AG09309 (cell line): ENCODE data around the gene GPR25.

Source experiments
- DNase-seq: peaks from one replicate; pipeline ENCODE4 v3.0.0-alpha.2; 2010; ENCODE audit warnings: low read depth
- H3K4me3 ChIP-seq: 2 replicates; pipeline ENCODE4 v1.5.1; 2011; ENCODE audit warnings: mild to moderate bottlenecking, low read depth, low read length, moderate library complexity; ENCODE audit not compliant: control insufficient read depth
- CTCF ChIP-seq: IDR thresholded peaks from 2 replicates; pipeline ENCODE4 v1.5.1; 2011; ENCODE audit warnings: mild to moderate bottlenecking, low read depth, low read length, inconsistent platforms; ENCODE audit not compliant: insufficient read depth, control insufficient read depth; ENCODE audit errors: missing control alignments

GPR25 gene

GRCh38 chr1:200862713-200863415 lies 9.9 kb upstream of the GPR25 start:
- TF ChIP-seq CTCF = no peak
- DNase-seq = no peak
- no peak overlapping the region for H3K4me3 ChIP-seq

- no peak for DNase-seq
- TF ChIP-seq CTCF = no peak
- H3K4me3 ChIP-seq = no peak overlapping the region
Observed at GRCh38 chr1:200866116-200866515, 6.7 kb upstream of the GPR25 start.

GRCh38 chr1:200866521-200866920 lies 6.3 kb upstream of the GPR25 start:
- no peak for TF ChIP-seq CTCF
- H3K4me3 ChIP-seq = no peak overlapping the region
- no peak for DNase-seq

- DNase-seq = no peak
- no peak for TF ChIP-seq CTCF
- H3K4me3 ChIP-seq = no peak overlapping the region
Observed at GRCh38 chr1:200867018-200867811, 5.6 kb upstream of the GPR25 start.

GRCh38 chr1:200869376-200869752 lies 3.4 kb upstream of the GPR25 start:
- no peak for DNase-seq
- H3K4me3 ChIP-seq = no peak overlapping the region
- TF ChIP-seq CTCF = no peak

- no peak for DNase-seq
- H3K4me3 ChIP-seq = no peak overlapping the region
- no peak for TF ChIP-seq CTCF
Observed at GRCh38 chr1:200869753-200870391, 2.9 kb upstream of the GPR25 start.
